ENCODE results near the gene CCNI. TPM values are rescaled to one million over a fixed set of nuclear protein-coding genes. Genes with fewer than 3 reads are reported as not detected.

The CCNI gene
- polyA plus RNA-seq, 1 of the 3 experiments (the other 2 are of a cell fraction): 56.8 TPM

DNA sequence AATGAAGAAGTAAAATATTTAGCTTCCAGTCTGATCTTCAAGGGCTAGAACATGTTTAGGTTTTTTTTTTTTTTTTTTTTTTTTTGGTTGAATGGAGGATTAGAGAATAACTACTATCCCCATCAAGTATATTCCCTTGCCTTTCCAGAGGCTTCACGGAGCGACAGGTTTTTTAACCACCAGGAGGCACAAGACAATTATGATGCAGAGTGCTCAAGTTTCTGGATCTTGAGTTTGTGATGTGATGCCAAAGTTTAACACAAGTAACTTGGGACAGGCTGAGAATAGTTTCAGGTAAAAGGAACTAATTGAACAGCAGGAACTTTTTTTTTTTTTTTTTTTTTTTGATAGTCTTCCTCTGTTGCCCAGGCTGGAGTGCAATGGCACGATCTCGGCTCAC lies 30.3 kb downstream of the CCNI start:
- 99% methylated on average over 4 of the region's 4 CpGs for WGBS (ENCODE audit: low lambda C conversion rate)

GRCh38 chr4:77044461-77045150 lies 31.2 kb downstream of the CCNI start:
- Histone ChIP-seq H3K27ac (ENCODE audit: low read depth in 2 of 2, low read length in 1 of 2) (peak overlapping the region; percentile 43 to 44), H3K9me3 (no peaks in the 10 kb centered on the region), H3K79me2 (ENCODE audit: insufficient read depth) (no peaks in the 10 kb centered on the region; the same call in 1 of the 2 replicates), H3K4me3 (ENCODE audit: low read depth in 2 of 2, low read length in 1 of 2) (no peak overlapping the region), H3K4me1 (ENCODE audit: control insufficient read depth in 1 of 2, insufficient read depth in 2 of 2, low read depth in 1 of 2, low read length in 1 of 2) (peaks cover 5 to 7% of the 10 kb centered on the region in 2 experiments; a peak in 3 of 4 replicates), H3K9me2 (no peaks in the 10 kb centered on the region), H3K27me3 (ENCODE audit: insufficient read depth) (no peaks in the 10 kb centered on the region), H3K36me3 (replicated peaks in 1 of 2; ENCODE audit: control insufficient read depth in 1 of 2, insufficient read depth in 2 of 2, low read length in 1 of 2) (peaks cover 50 to 62% of the 10 kb centered on the region in 2 experiments), H3K4me2 (no peak overlapping the region), H4K20me1 (ENCODE audit: insufficient read depth) (no peaks in the 10 kb centered on the region), H2AFZ (ENCODE audit: low read depth) (no peak overlapping the region), H3K9ac (no peak overlapping the region), H3F3A (replicated peaks; ENCODE audit: insufficient read depth) (peaks cover 78% of the 10 kb centered on the region)
- WGBS (ENCODE audit: low lambda C conversion rate): 57% methylated on average over 4 of the region's 4 CpGs
- no peak for DNase-seq
- ChIA-PET POLR2A (no interaction called here), CTCF (interaction anchor here (0.7 to 6.1 kb wide), 37 partner anchors 8 to 613 kb away, joined by 3 to 55 read pairs (median 4); no protein-coding TSS in a partner anchor)
- TF ChIP-seq SMC3 (IDR thresholded peaks at IDR 0.05; ENCODE audit: low read depth, low read length) (peak; percentile 37; the same call in 1 of the 2 replicates), MEF2A (IDR thresholded peaks at IDR 0.05; ENCODE audit: borderline replicate concordance, low read depth) (no peak), NRF1 (IDR thresholded peaks at IDR 0.05; ENCODE audit: low read depth, low read length) (no peak), POLR2AphosphoS5 (IDR thresholded peaks at IDR 0.05; ENCODE audit: low read depth, low read length) (0 out of 2 replicates have a peak, but pooled peaks have one; percentile 7), ZBTB33 (IDR thresholded peaks at IDR 0.05; ENCODE audit: borderline replicate concordance, low read depth) (no peak), RAD21 (IDR thresholded peaks at IDR 0.05; ENCODE audit: low read length) (peak; percentile 62), GATA2 (CRISPR knock-in tag; IDR thresholded peaks at IDR 0.05) (no peak)
- TF ChIP-seq, protein P1, sequence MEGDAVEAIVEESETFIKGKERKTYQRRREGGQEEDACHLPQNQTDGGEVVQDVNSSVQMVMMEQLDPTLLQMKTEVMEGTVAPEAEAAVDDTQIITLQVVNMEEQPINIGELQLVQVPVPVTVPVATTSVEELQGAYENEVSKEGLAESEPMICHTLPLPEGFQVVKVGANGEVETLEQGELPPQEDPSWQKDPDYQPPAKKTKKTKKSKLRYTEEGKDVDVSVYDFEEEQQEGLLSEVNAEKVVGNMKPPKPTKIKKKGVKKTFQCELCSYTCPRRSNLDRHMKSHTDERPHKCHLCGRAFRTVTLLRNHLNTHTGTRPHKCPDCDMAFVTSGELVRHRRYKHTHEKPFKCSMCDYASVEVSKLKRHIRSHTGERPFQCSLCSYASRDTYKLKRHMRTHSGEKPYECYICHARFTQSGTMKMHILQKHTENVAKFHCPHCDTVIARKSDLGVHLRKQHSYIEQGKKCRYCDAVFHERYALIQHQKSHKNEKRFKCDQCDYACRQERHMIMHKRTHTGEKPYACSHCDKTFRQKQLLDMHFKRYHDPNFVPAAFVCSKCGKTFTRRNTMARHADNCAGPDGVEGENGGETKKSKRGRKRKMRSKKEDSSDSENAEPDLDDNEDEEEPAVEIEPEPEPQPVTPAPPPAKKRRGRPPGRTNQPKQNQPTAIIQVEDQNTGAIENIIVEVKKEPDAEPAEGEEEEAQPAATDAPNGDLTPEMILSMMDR (IDR thresholded peaks at IDR 0.05): peak; percentile 83

More for the DNA sequence above, 30.3 kb downstream of the CCNI start:
- peaks cover 0 to 7% of the 10 kb centered on the region in 2 experiments; a peak in 2 of 4 replicates for H3K4me1 ChIP-seq (ENCODE audit: control insufficient read depth in 1 of 2, insufficient read depth in 2 of 2, low read depth in 1 of 2, low read length in 1 of 2)
- H3K4me3 ChIP-seq (ENCODE audit: low read depth in 2 of 2, low read length in 1 of 2): no peak overlapping the region
- H2AFZ ChIP-seq (ENCODE audit: low read depth): no peak overlapping the region
- no peaks in the 10 kb centered on the region for H3K9me2 ChIP-seq
- no peak for TF ChIP-seq NRF1 (IDR thresholded peaks at IDR 0.05; ENCODE audit: low read depth, low read length)
- TF ChIP-seq, protein P1 (IDR thresholded peaks at IDR 0.05): peak; percentile 47
- no peak overlapping the region for H3K9ac ChIP-seq
- no peaks in the 10 kb centered on the region for H3K9me3 ChIP-seq
- POLR2A ChIA-PET: no interaction called here
- H3F3A ChIP-seq (replicated peaks; ENCODE audit: insufficient read depth): peaks cover 72% of the 10 kb centered on the region
- no peak for DNase-seq
- H3K4me2 ChIP-seq: no peak overlapping the region
- no peaks in the 10 kb centered on the region for H3K27me3 ChIP-seq (ENCODE audit: insufficient read depth)
- no peaks in the 10 kb centered on the region; the same call in 1 of the 2 replicates for H3K79me2 ChIP-seq (ENCODE audit: insufficient read depth)
- CTCF ChIA-PET: interaction anchor here (0.7 to 6.1 kb wide), 37 partner anchors 9 to 614 kb away, joined by 3 to 55 read pairs (median 4); no protein-coding TSS in a partner anchor
- peaks cover 53 to 65% of the 10 kb centered on the region in 2 experiments for H3K36me3 ChIP-seq (replicated peaks in 1 of 2; ENCODE audit: control insufficient read depth in 1 of 2, insufficient read depth in 2 of 2, low read length in 1 of 2)
- no peaks in the 10 kb centered on the region for H4K20me1 ChIP-seq (ENCODE audit: insufficient read depth)
- H3K27ac ChIP-seq (ENCODE audit: low read depth in 2 of 2, low read length in 1 of 2): peak overlapping the region in 1 of 2 experiments; percentile 44; a peak in 2 of 4 replicates

Data from SK-N-SH (cell line).